Calu3 (cell line): ENCODE results near the gene PRDM2. TPM values are rescaled to one million over a fixed set of nuclear protein-coding genes. Genes with fewer than 3 reads are reported as not detected.

ENCODE experiments used
- BruUV-seq: library from RNA; stranded (reverse); fragments of 400-500 nt; replicated peaks from 2 replicates; lab custom pipeline; 2021; lab: Mats Ljungman, UMichigan
- CTCF ChIA-PET: fragments of 300-600 bp; sonication (Branson Sonifier 250); formaldehyde crosslinking; loops from one replicate; lab custom pipeline; 2022; ENCODE audit warnings: antibody characterized with exemption; lab: Charles Lee
- DNase-seq: peaks from one replicate; pipeline ENCODE4 v3.0.0; 2022
- H3K27ac Mint-ChIP-seq: one replicate; pipeline ENCODE4 v1.8.0; 2022; ENCODE audit warnings: mixed read lengths; ENCODE audit not compliant: unreplicated experiment
- H3K27me3 Mint-ChIP-seq: one replicate; pipeline ENCODE4 v1.8.0; 2022; ENCODE audit warnings: mixed read lengths; ENCODE audit not compliant: unreplicated experiment
- H3K36me3 Mint-ChIP-seq: one replicate; pipeline ENCODE4 v1.8.0; 2022; ENCODE audit warnings: mild to moderate bottlenecking, moderate library complexity, mixed read lengths; ENCODE audit not compliant: insufficient read depth, unreplicated experiment
- H3K4me1 Mint-ChIP-seq: one replicate; pipeline ENCODE4 v1.8.0; 2022; ENCODE audit warnings: mild to moderate bottlenecking, low read depth, mixed read lengths; ENCODE audit not compliant: unreplicated experiment
- H3K4me3 Mint-ChIP-seq: one replicate; pipeline ENCODE4 v1.8.0; 2022; ENCODE audit warnings: mild to moderate bottlenecking, low read depth, moderate library complexity, mixed read lengths; ENCODE audit not compliant: unreplicated experiment
- H3K9me3 Mint-ChIP-seq: one replicate; pipeline ENCODE4 v1.8.0; 2022; ENCODE audit warnings: low read depth, mixed read lengths; ENCODE audit not compliant: unreplicated experiment
- CTCF ChIP-seq: fragments of 200-600 bp; IDR thresholded peaks from one replicate; pipeline ENCODE4 v1.8.0; 2022; ENCODE audit warnings: antibody characterized with exemption; ENCODE audit not compliant: unreplicated experiment
- intact Hi-C: fragments of 100-400 bp; cut with micrococcal nuclease; formaldehyde crosslinking; loops from one replicate; pipeline ENCODE4 v1.10.0; 2022; ENCODE audit not compliant: unreplicated experiment
- total RNA-seq: library from RNA; stranded (reverse); gene quantifications from 2 replicates; pipeline ENCODE4 v1.2.3, GENCODE V29; 2022

Gene PRDM2
- total RNA-seq, 1 experiment from 2014 or later, result 29.9 TPM

- CTCF ChIA-PET, result no interaction called here
- no peak overlapping the region for H3K27ac Mint-ChIP-seq
- no TSS peak for BruUV-seq
Measured at GRCh38 chr1:13733711-13734110, 33.7 kb downstream of the PRDM2 start.

GRCh38 chr1:13735168-13735930, 35.4 kb downstream of the PRDM2 start:
- H3K4me3 Mint-ChIP-seq, result no peak overlapping the region
- no TSS peak for BruUV-seq
- no peaks in the 10 kb centered on the region for H3K4me1 Mint-ChIP-seq
- no peak for TF ChIP-seq CTCF
- H3K27me3 Mint-ChIP-seq, result no peaks in the 10 kb centered on the region
- H3K9me3 Mint-ChIP-seq, result no peaks in the 10 kb centered on the region
- intact Hi-C loops, result no loop called here
- CTCF ChIA-PET, result no interaction called here
- no peaks in the 10 kb centered on the region for H3K36me3 Mint-ChIP-seq
- DNase-seq, result no peak
- H3K27ac Mint-ChIP-seq, result no peak overlapping the region

More at GRCh38 chr1:13733711-13734110, 33.7 kb downstream of the PRDM2 start:
- TF ChIP-seq CTCF, result no peak
- Mint-ChIP-seq H3K27me3 (no peaks in the 10 kb centered on the region), H3K36me3 (no peaks in the 10 kb centered on the region), H3K9me3 (no peaks in the 10 kb centered on the region), H3K4me1 (no peaks in the 10 kb centered on the region), H3K4me3 (no peak overlapping the region)
- intact Hi-C loops, result no loop called here
- DNase-seq, result no peak

- Mint-ChIP-seq H3K27me3 (no peaks in the 10 kb centered on the region), H3K4me3 (no peak overlapping the region), H3K36me3 (no peaks in the 10 kb centered on the region), H3K4me1 (no peaks in the 10 kb centered on the region), H3K27ac (no peak overlapping the region), H3K9me3 (no peaks in the 10 kb centered on the region)
- TF ChIP-seq CTCF, result no peak
- BruUV-seq, result no TSS peak
- DNase-seq, result no peak
- intact Hi-C loops, result no loop called here
- CTCF ChIA-PET, result interaction anchor here (0.7 kb wide), 1 partner anchor 30 kb away, joined by 4 read pairs; no protein-coding TSS in a partner anchor
Measured at GRCh38 chr1:13737398-13737797, 37.4 kb downstream of the PRDM2 start.

GRCh38 chr1:13746342-13746741, 46.4 kb downstream of the PRDM2 start:
- no peaks in the 10 kb centered on the region for H3K27me3 Mint-ChIP-seq
- CTCF ChIA-PET, result no interaction called here
- no peak overlapping the region for H3K4me3 Mint-ChIP-seq
- H3K27ac Mint-ChIP-seq, result no peak overlapping the region
- no peak for TF ChIP-seq CTCF
- peaks cover 22% of the 10 kb centered on the region for H3K36me3 Mint-ChIP-seq
- no peaks in the 10 kb centered on the region for H3K4me1 Mint-ChIP-seq
- no TSS peak for BruUV-seq
- no peaks in the 10 kb centered on the region for H3K9me3 Mint-ChIP-seq
- intact Hi-C loops, result no loop called here
- DNase-seq, result no peak
